PC-3 (cell line): ENCODE measurements around the gene ANKS1A. TPM values are rescaled to one million over a fixed set of nuclear protein-coding genes. Genes with fewer than 3 reads are reported as not detected.

Experiments used
- ATAC-seq: fragments of 200-7000 bp; cut with Tn5 transposase; 2 replicates; pipeline ENCODE4 v1.9.1; 2020; ENCODE audit warnings: mild to moderate bottlenecking, moderate library complexity
- BruUV-seq: library from RNA; stranded (reverse); fragments of 400-500 nt; replicated peaks from 2 replicates; lab custom pipeline; 2021; lab: Mats Ljungman, UMichigan
- CTCF ChIA-PET: fragments of 300-600 bp; sonication (Branson Sonifier 250); formaldehyde crosslinking; loops from one replicate; lab custom pipeline; 2022; ENCODE audit warnings: antibody characterized with exemption; lab: Charles Lee
- POLR2A ChIA-PET: fragments of 300-600 bp; sonication (Branson Sonifier 250); formaldehyde crosslinking; loops from one replicate; lab custom pipeline; 2022; ENCODE audit warnings: antibody characterized with exemption; ENCODE audit not compliant: unreplicated experiment; lab: Charles Lee
- DNase-seq: peaks from one replicate; pipeline ENCODE4 v3.0.0-alpha.2; 2015
- H2AFZ ChIP-seq: fragments of 300-600 bp; sonication (generic); 2 replicates; pipeline ENCODE4 v1.6.0; 2016; ENCODE audit warnings: antibody characterized with exemption, low read length
- H3F3A ChIP-seq: fragments of 300-600 bp; sonication (generic); one replicate; pipeline ENCODE4 v1.6.0; 2017; ENCODE audit warnings: antibody characterized with exemption, low read length, control low read depth, mild to moderate bottlenecking; ENCODE audit not compliant: unreplicated experiment
- H3K27ac ChIP-seq: fragments of 300-600 bp; sonication (generic); 2 replicates; pipeline ENCODE4 v1.5.1; 2016; ENCODE audit warnings: mild to moderate bottlenecking, low read length
- H3K27me3 ChIP-seq: fragments of 300-600 bp; sonication (generic); 2 replicates; pipeline ENCODE4 v1.6.1; 2016; ENCODE audit warnings: low read length, mixed read lengths
- H3K36me3 ChIP-seq: fragments of 300-600 bp; sonication (generic); 2 replicates; pipeline ENCODE4 v1.6.1; 2016; ENCODE audit warnings: low read depth, mixed run types, low read length, mixed read lengths
- H3K4me1 ChIP-seq: fragments of 300-600 bp; sonication (generic); 2 replicates; pipeline ENCODE4 v1.5.1; 2016; ENCODE audit warnings: low read length; ENCODE audit not compliant: insufficient read depth
- H3K4me2 ChIP-seq: fragments of 300-600 bp; sonication (generic); 2 replicates; pipeline ENCODE4 v1.6.0; 2016; ENCODE audit warnings: low read length
- H3K4me3 ChIP-seq: fragments of 300-600 bp; sonication (generic); 2 replicates; pipeline ENCODE4 v1.5.1; 2016; ENCODE audit warnings: mild to moderate bottlenecking, low read length, mixed read lengths
- H3K79me2 ChIP-seq: fragments of 300-600 bp; sonication (generic); 2 replicates; pipeline ENCODE4 v1.6.1; 2017; ENCODE audit warnings: low read length, mixed read lengths
- H3K9ac ChIP-seq: fragments of 300-600 bp; sonication (generic); 2 replicates; pipeline ENCODE4 v1.6.0; 2016; ENCODE audit warnings: mild to moderate bottlenecking, low read length
- H3K9me2 ChIP-seq: fragments of 300-600 bp; sonication (generic); replicated peaks from 2 replicates; pipeline ENCODE4 v1.6.1; 2016; ENCODE audit warnings: mixed run types, low read length, mixed read lengths
- H3K9me3 ChIP-seq: fragments of 300-600 bp; sonication (generic); 2 replicates; pipeline ENCODE4 v1.6.1; 2016; ENCODE audit warnings: low read length, mixed read lengths
- H4K20me1 ChIP-seq: fragments of 300-600 bp; sonication (generic); 2 replicates; pipeline ENCODE4 v1.6.1; 2016; ENCODE audit warnings: low read length, mixed read lengths
- EZH2 ChIP-seq: fragments of 300-600 bp; sonication (generic); IDR thresholded peaks from one replicate; pipeline ENCODE4 v1.6.1; 2017; ENCODE audit warnings: antibody characterized with exemption, mild to moderate bottlenecking, low read length; ENCODE audit not compliant: unreplicated experiment
- EZH2phosphoT487 ChIP-seq: fragments of 300-600 bp; sonication (generic); IDR thresholded peaks from 2 replicates; pipeline ENCODE4 v1.6.1; 2018; ENCODE audit warnings: mild to moderate bottlenecking, antibody characterized with exemption, low read length, borderline replicate concordance
- intact Hi-C: fragments of 100-400 bp; cut with micrococcal nuclease; formaldehyde crosslinking; loops from 2 replicates; pipeline ENCODE4 v1.9.0; 2023
- total RNA-seq: library from RNA; depleted of rRNA; stranded (reverse); fragments of >200 nt; gene quantifications from 2 replicates; pipeline ENCODE4 v1.2.3, GENCODE V29; 2014
- TF ChIP-seq, protein P1 (sequence below): fragments of 300-600 bp; sonication (generic); conservative IDR thresholded peaks from 2 replicates; pipeline ENCODE4 v1.5.1; 2017; ENCODE audit warnings: antibody characterized with exemption, low read depth, mild to moderate bottlenecking, low read length

Gene ANKS1A
- total RNA-seq, 1 experiment from 2014 or later: 18.8 TPM

DNA sequence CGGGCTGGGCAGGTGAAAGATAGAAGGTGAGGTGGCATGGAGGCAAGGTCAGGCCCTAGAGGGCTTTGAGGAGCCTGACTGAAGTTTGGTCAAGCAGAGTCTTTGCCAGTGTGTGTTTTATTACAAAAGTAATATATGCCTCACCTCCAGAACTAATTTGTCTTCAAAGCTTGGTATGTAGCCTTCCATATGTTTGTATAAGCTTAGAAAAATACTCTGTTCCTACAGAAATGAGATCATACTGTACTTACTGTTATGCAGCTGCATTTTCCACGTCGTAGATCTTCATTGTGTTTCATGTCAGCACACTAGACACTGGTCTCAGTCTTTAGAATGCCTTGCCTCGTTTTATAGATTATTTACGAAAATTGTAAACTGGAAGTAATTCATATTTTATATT, 61.8 kb downstream of the ANKS1A start:
- CTCF ChIA-PET: no interaction called here
- Histone ChIP-seq H3K4me2 (no peak overlapping the region), H2AFZ (no peak overlapping the region), H3K9me2 (no peaks in the 10 kb centered on the region), H4K20me1 (no peaks in the 10 kb centered on the region), H3K4me1 (peaks cover 21% of the 10 kb centered on the region), H3K4me3 (no peak overlapping the region), H3K27ac (no peak overlapping the region), H3F3A (no peaks in the 10 kb centered on the region), H3K79me2 (peaks cover 34% of the 10 kb centered on the region; the same call in 1 of the 2 replicates), H3K36me3 (no peaks in the 10 kb centered on the region), H3K9ac (no peak overlapping the region), H3K27me3 (no peaks in the 10 kb centered on the region), H3K9me3 (no peaks in the 10 kb centered on the region)
- no peak for DNase-seq
- intact Hi-C loops: loop anchor here (5.0 kb wide), 1 partner anchor 39 kb away; no protein-coding TSS in a partner anchor
- no TSS peak for BruUV-seq
- ATAC-seq: no peak
- TF ChIP-seq EZH2 (no peak), EZH2phosphoT487 (no peak)
- TF ChIP-seq, protein P1, sequence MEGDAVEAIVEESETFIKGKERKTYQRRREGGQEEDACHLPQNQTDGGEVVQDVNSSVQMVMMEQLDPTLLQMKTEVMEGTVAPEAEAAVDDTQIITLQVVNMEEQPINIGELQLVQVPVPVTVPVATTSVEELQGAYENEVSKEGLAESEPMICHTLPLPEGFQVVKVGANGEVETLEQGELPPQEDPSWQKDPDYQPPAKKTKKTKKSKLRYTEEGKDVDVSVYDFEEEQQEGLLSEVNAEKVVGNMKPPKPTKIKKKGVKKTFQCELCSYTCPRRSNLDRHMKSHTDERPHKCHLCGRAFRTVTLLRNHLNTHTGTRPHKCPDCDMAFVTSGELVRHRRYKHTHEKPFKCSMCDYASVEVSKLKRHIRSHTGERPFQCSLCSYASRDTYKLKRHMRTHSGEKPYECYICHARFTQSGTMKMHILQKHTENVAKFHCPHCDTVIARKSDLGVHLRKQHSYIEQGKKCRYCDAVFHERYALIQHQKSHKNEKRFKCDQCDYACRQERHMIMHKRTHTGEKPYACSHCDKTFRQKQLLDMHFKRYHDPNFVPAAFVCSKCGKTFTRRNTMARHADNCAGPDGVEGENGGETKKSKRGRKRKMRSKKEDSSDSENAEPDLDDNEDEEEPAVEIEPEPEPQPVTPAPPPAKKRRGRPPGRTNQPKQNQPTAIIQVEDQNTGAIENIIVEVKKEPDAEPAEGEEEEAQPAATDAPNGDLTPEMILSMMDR: no peak
- POLR2A ChIA-PET: no interaction called here

DNA sequence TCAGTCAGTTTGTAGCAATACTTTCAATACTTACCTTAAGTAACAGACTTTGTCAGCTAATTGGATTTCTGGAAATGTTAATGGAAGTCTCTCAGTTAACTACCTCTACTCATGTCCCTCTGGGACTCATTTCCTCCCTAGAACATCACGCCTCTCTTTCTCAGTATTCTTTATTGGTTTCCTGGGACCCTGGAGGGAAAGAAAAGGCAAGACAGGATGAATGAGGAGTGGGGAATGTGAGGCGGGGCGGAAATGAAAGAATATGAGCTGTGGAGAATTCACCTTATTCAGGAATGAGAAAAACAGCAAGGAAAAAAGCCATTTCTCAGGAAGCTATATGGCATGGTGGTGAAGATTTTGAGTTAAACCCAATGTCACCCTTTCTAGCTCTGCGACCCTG, 62.7 kb downstream of the ANKS1A start:
- Histone ChIP-seq H3K9ac (no peak overlapping the region), H3K9me3 (no peaks in the 10 kb centered on the region), H3K27ac (no peak overlapping the region), H3K9me2 (no peaks in the 10 kb centered on the region), H3K4me2 (no peak overlapping the region), H3K4me3 (no peak overlapping the region), H3K27me3 (no peaks in the 10 kb centered on the region), H4K20me1 (no peaks in the 10 kb centered on the region), H3K79me2 (peaks cover 34% of the 10 kb centered on the region; the same call in 1 of the 2 replicates), H3K4me1 (peaks cover 21% of the 10 kb centered on the region), H2AFZ (no peak overlapping the region), H3K36me3 (no peaks in the 10 kb centered on the region), H3F3A (no peaks in the 10 kb centered on the region)
- BruUV-seq: no TSS peak
- no peak for TF ChIP-seq EZH2phosphoT487
- no peak for TF ChIP-seq EZH2
- TF ChIP-seq, protein P1: no peak
- POLR2A ChIA-PET: interaction anchor here (0.6 to 0.7 kb wide), 2 partner anchors 158 to 457 kb away, joined by 4 read pairs; no protein-coding TSS in a partner anchor
- DNase-seq (no peak), ATAC-seq (no peak)
- intact Hi-C loops: loop anchor here (2.0 to 5.0 kb wide), 2 partner anchors 39 to 63 kb away; partner anchors contain the start of genes ANKS1A and TAF11
- CTCF ChIA-PET: no interaction called here
